Suppressor macrophage treated with lipopolysaccharide for 4 hours (primary cell): ENCODE measurements around the gene CHID1.

Experiments
- DNase-seq: peaks from one replicate; pipeline ENCODE4 v3.0.0-alpha.2; 2020

Gene CHID1

DNA sequence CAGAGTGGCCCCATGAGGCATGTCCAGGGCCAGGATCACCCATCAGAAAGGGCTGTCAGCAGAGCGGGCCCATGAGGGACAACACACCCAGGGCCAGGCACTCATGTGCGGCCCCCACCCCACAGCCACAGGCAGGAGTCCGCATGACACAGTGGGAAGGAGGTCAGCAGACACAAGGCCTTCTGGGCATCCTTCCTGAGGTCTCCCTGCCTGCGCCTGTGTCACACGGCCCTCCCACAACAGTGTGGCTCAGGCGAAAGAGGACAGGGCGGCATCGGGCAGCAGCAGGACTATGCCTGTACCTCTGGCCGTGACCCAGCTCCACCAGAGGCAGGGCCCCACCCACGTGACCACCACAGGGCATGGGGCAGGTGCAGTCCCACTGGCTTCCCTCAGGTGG is 27.1 kb downstream of the CHID1 start:
- no peak for DNase-seq

DNA sequence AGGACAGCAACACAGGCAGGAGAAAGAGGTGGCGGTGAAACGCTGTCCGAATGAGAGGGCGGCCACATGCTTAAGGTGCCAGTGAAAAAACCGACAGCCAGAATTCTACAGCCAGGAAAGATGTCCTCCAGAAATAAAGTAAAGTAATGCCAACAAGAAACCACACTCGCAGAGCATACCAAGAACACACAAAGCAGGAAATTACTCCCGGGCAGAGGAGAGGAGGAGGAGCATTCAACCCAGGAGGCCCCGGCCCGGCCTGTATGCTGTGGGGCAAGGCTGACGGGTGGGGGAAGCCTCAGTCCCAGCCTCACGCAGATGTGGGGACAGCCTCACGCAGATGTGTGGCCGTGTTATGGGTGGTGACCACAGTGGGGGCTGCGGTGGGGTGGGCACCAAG is 28.0 kb downstream of the CHID1 start:
- DNase-seq: no peak

GRCh38 chr11:880447-880846 is 30.2 kb downstream of the CHID1 start:
- no peak for DNase-seq

- no peak for DNase-seq
Measured at GRCh38 chr11:877565-877964, 33.0 kb downstream of the CHID1 start.

DNA sequence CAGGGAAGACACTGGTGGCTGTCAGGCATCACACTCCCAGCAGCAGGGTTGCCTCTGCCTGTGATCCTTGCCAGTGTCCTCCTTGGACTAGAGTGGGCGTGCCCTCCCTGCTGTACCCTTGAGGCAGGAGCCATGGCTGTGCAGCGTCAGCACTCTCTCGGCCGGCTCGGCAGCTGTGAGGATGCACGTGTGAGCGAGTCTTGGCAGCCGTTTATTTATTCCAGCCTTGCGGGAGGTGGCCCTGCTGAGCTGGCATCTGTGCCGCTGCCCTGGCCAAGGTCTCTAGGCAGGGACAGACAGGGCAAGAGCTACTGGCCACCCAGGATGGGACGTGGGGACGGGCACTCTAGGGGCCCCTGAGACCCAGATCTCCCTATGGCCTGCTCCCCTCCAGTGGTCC is 34.1 kb downstream of the CHID1 start:
- no peak for DNase-seq

GRCh38 chr11:875769-876301 is 34.8 kb downstream of the CHID1 start:
- DNase-seq: no peak

GRCh38 chr11:875203-875602 is 35.4 kb downstream of the CHID1 start:
- DNase-seq: no peak

DNA sequence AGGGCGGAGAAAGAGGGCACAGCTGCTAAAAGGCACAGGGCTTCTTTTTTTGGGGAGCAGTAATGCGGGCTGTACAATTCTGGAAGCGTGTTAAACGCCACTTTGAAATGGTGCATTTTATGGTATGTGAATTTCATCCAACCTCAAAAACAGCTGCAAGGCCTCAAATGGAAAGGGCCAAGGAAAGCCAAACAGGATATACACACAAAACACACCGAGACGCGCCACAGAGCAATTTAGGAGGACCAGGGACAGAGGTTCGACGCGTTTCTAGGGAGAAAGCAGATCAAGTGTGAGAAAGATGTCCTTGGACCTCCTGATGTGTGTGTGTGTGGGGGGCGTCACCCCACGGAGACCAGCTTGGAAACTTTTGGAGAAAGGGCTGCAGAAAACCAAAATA is 36.9 kb downstream of the CHID1 start:
- DNase-seq: no peak

DNA sequence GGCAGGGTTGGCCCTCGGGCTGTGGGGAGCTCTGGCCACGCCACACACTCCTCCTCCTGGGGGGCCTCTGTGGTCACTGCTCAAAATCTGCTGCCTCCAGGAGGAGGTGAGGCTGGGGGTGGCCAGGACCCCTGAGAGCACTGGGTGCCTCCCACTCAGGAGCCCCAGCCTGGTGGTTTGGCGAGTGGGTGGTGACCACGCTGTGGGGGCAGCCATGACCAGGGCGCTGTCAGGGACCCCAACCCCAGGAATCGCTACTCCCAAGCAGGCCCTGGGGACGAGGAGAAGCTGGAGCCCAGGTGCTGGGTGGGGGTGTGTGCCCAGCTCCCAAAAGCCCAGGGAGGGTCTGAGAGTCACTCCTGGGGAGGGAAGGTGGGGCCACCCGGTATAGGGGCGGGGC is 37.8 kb downstream of the CHID1 start:
- DNase-seq: no peak

- no peak for DNase-seq
Measured at GRCh38 chr11:871472-871871, 39.1 kb downstream of the CHID1 start.

DNA sequence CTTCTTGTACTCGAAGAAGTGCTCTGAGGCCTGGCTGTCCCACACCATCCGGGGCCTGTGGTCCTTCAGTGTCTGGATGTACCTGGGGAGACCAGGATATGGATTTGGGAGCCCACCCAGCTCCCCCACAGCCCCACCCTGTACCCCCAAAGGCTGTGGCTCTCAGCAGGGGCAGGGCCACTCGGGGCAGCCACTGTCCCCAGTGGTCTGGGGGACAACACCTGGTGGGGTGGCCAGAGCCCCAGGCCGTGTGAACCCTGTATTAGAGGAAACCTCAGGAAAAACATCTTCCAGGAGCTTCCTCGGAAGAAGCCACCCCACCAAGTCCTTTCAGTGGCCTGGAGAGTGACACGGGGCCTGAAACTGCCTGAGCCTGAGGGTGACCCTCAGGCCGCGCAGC is 40.2 kb downstream of the CHID1 start:
- DNase-seq: no peak

DNA sequence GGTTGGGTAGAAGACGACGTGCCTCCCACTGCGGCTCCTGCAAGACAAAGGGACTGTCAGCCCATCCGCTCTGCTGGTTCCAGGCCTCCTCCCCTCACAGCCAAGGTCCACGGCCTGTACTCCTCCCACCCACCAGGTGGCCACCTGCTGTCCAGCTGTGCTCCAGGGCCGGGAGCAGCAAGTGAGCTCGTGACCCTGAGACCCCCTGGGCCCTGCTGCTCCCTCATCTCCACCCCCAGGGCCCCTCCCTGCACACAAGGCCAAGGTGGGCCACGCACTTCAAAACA is 40.5 kb downstream of the CHID1 start:
- DNase-seq: no peak

DNA sequence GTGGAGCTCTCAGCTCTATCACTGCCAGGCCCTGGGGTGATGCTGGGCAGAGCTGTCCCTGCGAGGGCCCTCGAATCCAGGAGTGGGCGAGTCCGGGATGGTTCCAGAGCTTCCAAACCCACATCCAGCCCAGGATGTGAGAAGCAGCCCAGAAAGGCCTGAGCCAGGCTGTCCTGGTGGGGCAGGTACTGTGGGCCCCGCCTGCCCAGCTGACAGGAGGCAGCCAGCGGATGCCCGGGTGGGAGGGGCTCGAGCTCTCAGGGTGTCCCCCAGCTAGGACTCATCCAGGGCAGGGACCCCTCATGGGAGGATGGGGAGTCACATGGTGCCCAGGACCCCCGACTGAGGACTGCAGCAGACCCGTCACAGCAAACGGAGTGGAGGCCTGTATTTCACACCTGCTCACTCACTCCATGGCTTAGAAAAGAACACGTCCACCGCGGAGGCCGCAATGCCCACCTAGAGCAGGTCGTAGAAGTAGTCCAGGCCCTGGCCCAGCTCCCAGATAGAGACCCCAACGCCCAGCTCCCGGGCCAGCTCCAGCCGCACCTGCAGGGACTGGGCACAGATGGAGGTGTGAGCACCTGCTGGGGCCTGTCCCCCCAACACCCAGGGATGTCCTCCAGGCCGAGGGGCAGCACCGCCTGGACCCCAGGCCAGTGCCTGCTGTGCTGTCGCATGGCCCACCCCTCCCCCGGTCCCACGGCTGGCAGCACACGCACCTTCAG is 41.0 kb downstream of the CHID1 start:
- DNase-seq: no peak

- DNase-seq: no peak
Measured at GRCh38 chr11:868802-869201, 41.8 kb downstream of the CHID1 start.

- DNase-seq: no peak
Measured at GRCh38 chr11:868394-868793, 42.2 kb downstream of the CHID1 start.

DNA sequence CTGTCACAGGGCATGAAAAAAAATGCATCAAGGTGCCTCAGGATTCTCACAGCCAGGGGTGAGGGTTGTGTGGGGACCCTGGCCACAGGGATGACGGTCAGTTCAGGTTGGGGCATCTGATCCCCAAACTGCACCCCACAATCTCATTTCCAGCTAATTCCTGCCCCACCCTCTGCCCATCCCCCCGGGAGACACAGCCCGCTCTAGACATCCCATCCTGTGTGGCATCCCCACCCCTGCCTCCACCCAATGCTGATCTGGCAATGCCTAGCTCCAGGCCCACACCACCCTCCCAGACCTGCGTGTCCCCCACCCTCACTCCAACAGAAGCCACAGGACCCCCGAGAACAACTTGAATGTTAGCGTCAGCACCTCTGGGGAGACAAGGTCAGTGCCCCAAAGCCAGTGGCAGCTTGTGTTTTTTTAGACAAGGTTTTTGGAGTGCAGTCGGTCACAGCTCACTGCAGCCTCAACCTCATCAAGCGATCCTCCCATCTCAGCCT is 42.7 kb downstream of the CHID1 start:
- no peak for DNase-seq

DNA sequence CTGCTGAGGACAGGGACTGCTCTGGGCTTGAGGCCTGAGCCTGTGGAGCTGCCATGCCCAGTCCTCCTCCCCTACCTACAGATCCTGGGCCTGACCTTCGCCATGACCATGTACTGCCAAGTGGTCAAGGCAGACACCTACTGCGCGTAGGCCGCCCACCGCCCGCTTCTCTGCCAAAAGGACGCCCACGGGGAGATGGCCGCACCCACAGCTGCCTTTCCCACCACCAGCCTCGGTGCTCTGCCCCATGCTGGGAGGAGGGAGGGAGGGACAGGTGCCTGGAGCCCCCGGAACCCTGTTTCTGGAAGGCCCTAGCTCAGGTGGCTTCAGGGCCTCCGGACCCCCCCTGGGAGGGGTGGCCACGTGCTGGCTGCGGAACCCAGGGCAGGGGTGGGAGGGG is 44.1 kb downstream of the CHID1 start:
- DNase-seq: no peak

DNA sequence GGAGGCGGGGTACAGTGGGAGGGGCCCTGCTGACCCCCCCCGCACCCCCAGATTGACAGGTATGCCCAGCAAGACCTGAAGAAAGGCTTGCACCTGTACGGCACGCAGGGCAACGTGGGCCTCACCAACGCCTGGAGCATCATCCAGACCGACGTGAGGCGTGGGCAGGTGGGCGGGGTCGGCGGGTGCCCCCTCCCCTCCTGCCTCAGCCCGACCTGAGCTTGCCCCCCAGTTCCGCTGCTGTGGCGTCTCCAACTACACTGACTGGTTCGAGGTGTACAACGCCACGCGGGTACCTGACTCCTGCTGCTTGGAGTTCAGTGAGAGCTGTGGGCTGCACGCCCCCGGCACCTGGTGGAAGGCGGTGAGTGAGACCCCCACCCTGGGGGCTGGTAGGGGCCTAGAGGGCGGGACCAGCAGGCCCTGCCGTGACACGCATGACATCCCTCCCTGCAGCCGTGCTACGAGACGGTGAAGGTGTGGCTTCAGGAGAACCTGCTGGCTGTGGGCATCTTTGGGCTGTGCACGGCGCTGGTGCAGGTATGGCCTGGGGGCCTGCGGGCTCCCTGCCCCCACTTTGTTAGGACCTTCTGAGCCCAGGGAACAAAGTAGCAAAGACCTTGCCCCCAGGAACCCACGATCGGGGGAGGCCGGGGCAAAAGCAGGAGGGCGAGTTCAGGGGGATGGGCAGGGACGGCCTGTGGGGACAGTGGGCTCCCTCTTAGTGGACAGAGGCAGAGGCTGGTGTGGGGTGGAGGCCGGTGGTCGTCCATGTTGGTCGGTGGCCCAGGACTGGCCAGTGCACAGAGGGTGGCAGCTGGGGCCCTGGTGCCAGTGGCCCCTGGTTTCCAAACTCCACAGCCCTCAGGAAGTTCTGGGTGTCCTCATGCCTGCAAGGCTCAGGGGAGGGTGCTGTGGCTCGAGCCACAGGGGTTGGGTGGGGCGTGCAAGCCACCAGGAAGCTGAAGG is 44.9 kb downstream of the CHID1 start:
- no peak for DNase-seq

DNA sequence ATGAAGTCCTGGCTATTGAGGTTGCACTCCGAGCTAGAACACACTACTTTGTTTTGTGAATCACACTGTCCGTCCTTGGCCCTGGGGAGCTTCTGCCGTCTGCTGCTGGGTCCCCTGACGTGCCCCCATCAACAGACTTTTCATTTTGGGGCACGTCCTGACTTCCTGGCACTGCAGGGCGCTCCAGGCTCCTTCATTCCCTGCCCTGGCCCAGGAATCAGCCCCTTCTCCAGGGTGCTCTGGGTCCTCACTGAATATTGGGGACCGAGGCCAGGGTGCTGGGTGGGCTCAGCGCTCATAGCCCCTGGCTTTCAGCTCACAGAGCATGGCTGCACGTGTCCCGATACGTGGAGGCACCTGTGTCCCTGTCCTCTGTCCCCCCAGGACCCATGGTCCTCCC is 45.7 kb downstream of the CHID1 start:
- DNase-seq: no peak

GRCh38 chr11:863910-864827 is 46.4 kb downstream of the CHID1 start:
- no peak for DNase-seq

DNA sequence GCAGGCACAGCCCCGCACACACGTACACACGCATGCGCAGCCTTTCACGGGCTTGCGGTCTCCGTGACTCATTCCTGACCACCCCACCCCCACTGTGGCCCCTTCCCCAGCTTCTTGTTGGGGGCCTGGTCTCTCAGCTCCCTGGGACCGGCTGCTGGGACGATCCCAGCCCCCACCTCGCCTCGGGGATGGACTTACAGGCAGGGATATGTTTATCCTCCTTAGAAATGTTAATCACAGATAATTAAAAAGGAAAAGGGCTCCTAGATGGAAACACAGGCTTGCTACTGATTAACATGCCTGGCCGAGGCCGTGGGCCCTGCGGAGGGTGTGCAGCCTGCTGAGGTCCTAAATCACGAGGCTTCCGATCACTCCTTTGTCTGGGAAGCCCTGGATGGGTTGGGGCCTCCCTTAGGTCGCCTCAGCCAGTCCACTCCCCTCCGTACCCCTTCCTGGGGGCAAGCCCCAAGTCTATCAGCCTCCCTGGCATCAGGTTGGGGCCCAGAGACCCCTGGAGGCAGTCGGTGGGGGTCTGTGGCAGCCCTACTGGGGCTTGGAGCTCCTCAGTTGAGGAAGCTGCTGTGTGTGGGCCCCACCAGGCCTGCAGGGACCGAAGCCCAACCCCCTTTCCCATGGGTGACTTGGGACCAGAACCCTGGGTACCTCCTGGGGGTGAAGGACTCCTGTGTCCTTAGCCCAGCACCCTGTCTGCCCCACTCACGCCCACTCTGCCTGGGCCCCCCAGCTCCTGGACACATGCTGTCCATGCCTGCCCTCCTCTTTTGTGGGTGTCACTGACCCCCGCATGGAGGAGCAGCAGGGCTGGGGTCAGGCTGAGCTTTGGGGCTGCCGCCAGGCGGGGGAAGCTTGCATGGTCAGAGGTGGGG is 47.3 kb downstream of the CHID1 start:
- DNase-seq: no peak

DNA sequence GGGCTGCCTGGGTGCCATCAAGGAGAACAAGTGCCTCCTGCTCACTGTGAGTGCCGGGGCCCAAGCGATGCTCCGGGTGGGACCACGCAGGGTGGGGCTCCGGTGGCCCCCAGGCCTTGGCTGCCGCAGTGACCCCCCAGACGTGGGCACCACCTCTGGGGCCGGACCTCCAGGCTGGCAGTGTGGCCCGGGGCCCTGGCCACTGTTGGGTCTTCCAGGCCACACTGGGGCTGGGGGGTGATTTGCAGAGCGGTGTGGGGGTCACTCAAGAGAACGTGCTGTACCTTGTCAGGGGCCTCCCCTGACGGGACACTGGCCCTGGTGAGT is 48.0 kb downstream of the CHID1 start:
- DNase-seq: no peak
